HCT116 (cell line): ENCODE data around the gene GJB4. TPM values are rescaled to one million over a fixed set of nuclear protein-coding genes. Genes with fewer than 3 reads are reported as not detected.

ENCODE experiments used
- ATAC-seq: fragments of 200-7000 bp; cut with Tn5 transposase; 2 replicates; pipeline ENCODE4 v1.9.1; 2020; ENCODE audit warnings: mild to moderate bottlenecking, moderate library complexity
- BruUV-seq: library from RNA; stranded (reverse); fragments of 400-500 nt; replicated peaks from 2 replicates; lab custom pipeline; 2021; lab: Mats Ljungman, UMichigan
- CTCF ChIA-PET: fragments of 300-600 bp; sonication (Branson Sonifier 250); formaldehyde crosslinking; loops from one replicate; lab custom pipeline; 2021; ENCODE audit warnings: antibody characterized with exemption; lab: Charles Lee
- POLR2A ChIA-PET: fragments of 300-600, 350-600 bp; sonication (Branson Sonifier 250); formaldehyde crosslinking; loops from one replicate; lab custom pipeline; 2021; ENCODE audit warnings: antibody characterized with exemption; lab: Charles Lee
- RAD21 ChIA-PET, 2 experiments: fragments of 300-600 bp; sonication (Branson Sonifier 250); formaldehyde crosslinking; loops; one replicate each; lab custom pipeline; 2023; ENCODE audit warnings: low total read pairs in 2 of 2; ENCODE audit not compliant: uncharacterized antibody in 2 of 2, unreplicated experiment in 2 of 2, low non-redundant PET in 1 of 2; lab: Charles Lee
- DNase-seq: peaks from one replicate; pipeline ENCODE4 v3.0.0-alpha.2; 2010; ENCODE audit warnings: low read depth, low spot score
- H2AFZ ChIP-seq: fragments of 200-600 bp; shearing (Covaris generic), sonication (generic); 2 replicates; pipeline ENCODE4 v1.6.1; 2017; ENCODE audit warnings: low read depth, mixed run types, mixed read lengths, antibody characterized with exemption, low read length; ENCODE audit not compliant: poor library complexity, severe bottlenecking
- H3K27ac ChIP-seq: 2 replicates; pipeline ENCODE4 v1.5.1; 2012; ENCODE audit warnings: low read depth, low read length
- H3K27me3 ChIP-seq: fragments of 200-600 bp; sonication (generic); 2 replicates; pipeline ENCODE4 v1.6.1; 2016; ENCODE audit warnings: mixed run types, low read length, mixed read lengths; ENCODE audit not compliant: insufficient read depth
- H3K36me3 ChIP-seq, 2 experiments: fragments of 200-500 bp in 1 of 2; fragments of 200-600 bp in 1 of 2; sonication (Bioruptor generic) in 1 of 2; sonication (generic) in 1 of 2; 2 replicates each; pipeline versions ENCODE4 v1.5.1 to v1.6.1; 2014 to 2016; ENCODE audit warnings: low read length in 2 of 2, inconsistent platforms in 1 of 2, mixed read lengths in 1 of 2, mixed run types in 1 of 2; ENCODE audit not compliant: insufficient read depth in 2 of 2, control insufficient read depth in 1 of 2
- H3K4me1 ChIP-seq, 2 experiments: fragments of 200-600 bp in 1 of 2; sonication (generic) in 1 of 2; 2 replicates each; pipeline versions ENCODE4 v1.5.1 to v1.6.1; 2012 to 2017; ENCODE audit warnings: low read length in 2 of 2, inconsistent platforms in 1 of 2, mild to moderate bottlenecking in 1 of 2, mixed read lengths in 1 of 2, mixed run types in 1 of 2, moderate library complexity in 1 of 2; ENCODE audit not compliant: insufficient read depth in 2 of 2, control insufficient read depth in 1 of 2
- H3K4me2 ChIP-seq: fragments of 200-600 bp; sonication (generic); 2 replicates; pipeline ENCODE4 v1.6.1; 2017; ENCODE audit warnings: mixed run types, low read length, mixed read lengths
- H3K4me3 ChIP-seq, 2 experiments: fragments of 200-600 bp in 1 of 2; sonication (generic) in 1 of 2; replicated peaks in 1 of 2; 2 replicates each; pipeline ENCODE4 v1.5.1; 2011 to 2016; ENCODE audit warnings: low read length in 2 of 2, control low read depth in 1 of 2, low read depth in 1 of 2, mild to moderate bottlenecking in 1 of 2, mixed read lengths in 1 of 2, mixed run types in 1 of 2
- H3K79me2 ChIP-seq: fragments of 200-600 bp; sonication (generic); 2 replicates; pipeline ENCODE4 v1.6.1; 2017; ENCODE audit warnings: mild to moderate bottlenecking, mixed run types, low read length, moderate library complexity, mixed read lengths; ENCODE audit not compliant: insufficient read depth
- H3K9ac ChIP-seq: fragments of 200-600 bp; sonication (generic); 2 replicates; pipeline ENCODE4 v1.6.1; 2016; ENCODE audit warnings: low read length, mixed read lengths
- H3K9me2 ChIP-seq: fragments of 200-600 bp; sonication (generic), shearing (Covaris generic); 2 replicates; pipeline ENCODE4 v1.6.1; 2017; ENCODE audit warnings: mixed run types, mild to moderate bottlenecking, moderate library complexity; ENCODE audit not compliant: insufficient read depth
- H3K9me3 ChIP-seq, 2 experiments: fragments of 200-500 bp in 1 of 2; fragments of 200-600 bp in 1 of 2; sonication (Bioruptor generic) in 1 of 2; sonication (generic) in 1 of 2; 2 replicates each; pipeline ENCODE4 v1.6.1; 2014 to 2017; ENCODE audit warnings: low read length in 2 of 2, mixed read lengths in 2 of 2, inconsistent platforms in 1 of 2, low read depth in 1 of 2, mild to moderate bottlenecking in 1 of 2, mixed run types in 1 of 2, moderate library complexity in 1 of 2; ENCODE audit not compliant: control insufficient read depth in 1 of 2, insufficient read depth in 1 of 2
- H4K20me1 ChIP-seq: fragments of 200-600 bp; sonication (generic), shearing (Covaris generic); 2 replicates; pipeline ENCODE4 v1.6.1; 2017; ENCODE audit warnings: mixed run types, mild to moderate bottlenecking, moderate library complexity; ENCODE audit not compliant: insufficient read depth
- ATF3 ChIP-seq: IDR thresholded peaks from 2 replicates; pipeline ENCODE4 v1.6.1; 2012
- CBX3 ChIP-seq: IDR thresholded peaks from 2 replicates; pipeline ENCODE4 v1.6.1; 2012; ENCODE audit warnings: low read depth
- CEBPB ChIP-seq: IDR thresholded peaks from 2 replicates; pipeline ENCODE4 v1.6.1; 2012; ENCODE audit warnings: low read depth
- EGR1 ChIP-seq: IDR thresholded peaks from 2 replicates; pipeline ENCODE4 v1.6.1; 2012; ENCODE audit warnings: low read depth
- ELF1 ChIP-seq: IDR thresholded peaks from 2 replicates; pipeline ENCODE4 v1.6.1; 2012; ENCODE audit warnings: low read depth, borderline replicate concordance
- EZH2 ChIP-seq: fragments of 200-600 bp; sonication (generic); IDR thresholded peaks from 2 replicates; pipeline ENCODE4 v1.6.1; 2017; ENCODE audit warnings: antibody characterized with exemption, mixed run types
- EZH2phosphoT487 ChIP-seq: fragments of 200-600 bp; IDR thresholded peaks from 2 replicates; pipeline ENCODE4 v1.6.1; 2018; ENCODE audit warnings: antibody characterized with exemption, borderline replicate concordance
- FOSL1 ChIP-seq: IDR thresholded peaks from 2 replicates; pipeline ENCODE4 v1.6.1; 2012; ENCODE audit warnings: low read depth
- JUND ChIP-seq: IDR thresholded peaks from 2 replicates; pipeline ENCODE4 v1.6.1; 2012
- POLR2A ChIP-seq: IDR thresholded peaks from 2 replicates; pipeline ENCODE4 v1.7.0; 2011; ENCODE audit warnings: borderline replicate concordance; ENCODE audit not compliant: insufficient read depth, insufficient read length; ENCODE audit errors: extremely low read depth
- POLR2AphosphoS5 ChIP-seq: IDR thresholded peaks from 2 replicates; pipeline ENCODE4 v1.6.1; 2011; ENCODE audit warnings: mild to moderate bottlenecking, low read depth, low read length, moderate library complexity
- REST ChIP-seq: IDR thresholded peaks from 2 replicates; pipeline ENCODE4 v1.6.1; 2012; ENCODE audit warnings: low read depth
- SP1 ChIP-seq: IDR thresholded peaks from 2 replicates; pipeline ENCODE4 v1.6.1; 2012; ENCODE audit warnings: low read depth
- SRF ChIP-seq: IDR thresholded peaks from 2 replicates; pipeline ENCODE4 v1.6.1; 2012; ENCODE audit warnings: low read depth
- TCF7L2 ChIP-seq: IDR thresholded peaks from 2 replicates; pipeline ENCODE4 v1.7.0; 2011; ENCODE audit warnings: borderline replicate concordance, inconsistent platforms; ENCODE audit not compliant: insufficient read depth, insufficient read length; ENCODE audit errors: extremely low read depth
- YY1 ChIP-seq: IDR thresholded peaks from 2 replicates; pipeline ENCODE4 v1.6.1; 2011; ENCODE audit warnings: low read length, low read depth, moderate library complexity, mild to moderate bottlenecking; ENCODE audit not compliant: insufficient replicate concordance; ENCODE audit errors: extremely low read depth
- ZFX ChIP-seq: fragments of 450-650 bp; IDR thresholded peaks from 2 replicates; pipeline ENCODE4 v1.6.1; 2017
- ZNF274 ChIP-seq: fragments of 200-500 bp; sonication (Bioruptor generic); IDR thresholded peaks from 2 replicates; pipeline ENCODE4 v1.6.1; 2014; ENCODE audit warnings: mild to moderate bottlenecking, low read depth, low read length, inconsistent platforms
- intact Hi-C: fragments of 100-400 bp; cut with micrococcal nuclease; formaldehyde crosslinking; loops from 2 replicates; pipeline ENCODE4 v1.10.0; 2022
- total RNA-seq: library from RNA; stranded (reverse); gene quantifications from one replicate; pipeline ENCODE4 v1.2.1, GENCODE V29; 2021; ENCODE audit not compliant: unreplicated experiment

Gene GJB4
- total RNA-seq, 1 experiment from 2014 or later: 2.0 TPM

- peak; percentile 82 for ATAC-seq
- ChIA-PET CTCF (interaction anchor here (1.8 kb wide), 1 partner anchor 21 kb away, joined by 5 read pairs; no protein-coding TSS in a partner anchor), RAD21 (no interaction called here), POLR2A (interaction anchor here (0.7 to 1.6 kb wide), 3 partner anchors 16 to 19 kb away, joined by 3 to 6 read pairs (median 3); partner anchors contain the start of gene GJB3)
- no TSS peak for BruUV-seq
- DNase-seq: peak; percentile 94
- Histone ChIP-seq H3K79me2 (no peaks in the 10 kb centered on the region), H3K27me3 (no peaks in the 10 kb centered on the region), H3K9me2 (no peaks in the 10 kb centered on the region), H3K36me3 (no peaks in the 10 kb centered on the region), H3K9me3 (no peaks in the 10 kb centered on the region), H3K4me1 (peaks cover 43 to 61% of the 10 kb centered on the region in 2 experiments), H4K20me1 (no peaks in the 10 kb centered on the region), H3K4me3 (peak overlapping the region; percentile 25 to 54), H2AFZ (no peak overlapping the region), H3K4me2 (peak overlapping the region; percentile 79), H3K27ac (peak overlapping the region; percentile 87), H3K9ac (peak overlapping the region; percentile 58)
- TF ChIP-seq EGR1: no peak
- TF ChIP-seq POLR2AphosphoS5: peak; percentile 67
- intact Hi-C loops: loop anchor here (2.0 kb wide), 1 partner anchor 16 kb away; no protein-coding TSS in a partner anchor
These were observed 3.7 kb downstream of the GJB4 start for GRCh38 chr1:34763142-34763781.

GRCh38 chr1:34768856-34769255 lies 9.3 kb downstream of the GJB4 start:
- no peak overlapping the region for H3K9ac ChIP-seq
- no peaks in the 10 kb centered on the region for H3K9me3 ChIP-seq
- no peaks in the 10 kb centered on the region for H3K9me2 ChIP-seq
- no peak overlapping the region for H3K4me2 ChIP-seq
- ATAC-seq: no peak
- H3K36me3 ChIP-seq: no peaks in the 10 kb centered on the region
- ChIA-PET RAD21 (no interaction called here), CTCF (no interaction called here), POLR2A (no interaction called here)
- H2AFZ ChIP-seq: no peak overlapping the region
- TF ChIP-seq JUND (no peak), EZH2phosphoT487 (no peak), YY1 (no peak), ELF1 (no peak), EZH2 (no peak), ZFX (no peak), POLR2A (no peak), EGR1 (no peak), REST (no peak), ATF3 (no peak), POLR2AphosphoS5 (no peak), CEBPB (no peak), TCF7L2 (no peak), ZNF274 (no peak), SP1 (no peak), CBX3 (no peak), SRF (no peak), FOSL1 (no peak)
- H3K27ac ChIP-seq: no peak overlapping the region
- H3K79me2 ChIP-seq: no peaks in the 10 kb centered on the region
- no peaks in the 10 kb centered on the region for H3K27me3 ChIP-seq
- no peak overlapping the region for H3K4me3 ChIP-seq
- H3K4me1 ChIP-seq: peaks cover 18 to 35% of the 10 kb centered on the region in 2 experiments
- intact Hi-C loops: no loop called here
- no peaks in the 10 kb centered on the region for H4K20me1 ChIP-seq
- BruUV-seq: no TSS peak
- DNase-seq: no peak
